BLaER1 treated with 17β-estradiol and CSF1 and Interleukin-3, amounts not matched to agents 10 nM and 100 nM (cell line): ENCODE data around the gene LATS2.
A peak's percentile ranks its signal among the peaks of the same experiment; 100 is the strongest.
"Not testable (repeated sequence)": the region's sequence is repeated elsewhere in the genome, so short reads cannot be mapped to it uniquely, and the experiment has no call there.

Experiments used
- H3K27ac ChIP-seq, 11 experiments: shearing (Covaris generic); formaldehyde crosslinking; 2 replicates each; pipeline ENCODE4 v1.8.1; 2022
- H3K27me3 ChIP-seq, 11 experiments: shearing (Covaris generic); formaldehyde crosslinking; 2 replicates each; pipeline ENCODE4 v1.8.1; 2022
- H3K36me3 ChIP-seq, 11 experiments: shearing (Covaris generic); formaldehyde crosslinking; 2 replicates each; pipeline ENCODE4 v1.8.1; 2022
- H3K4me1 ChIP-seq, 10 experiments: shearing (Covaris generic); formaldehyde crosslinking; 2 replicates each; pipeline ENCODE4 v1.8.1; 2022
- H3K4me2 ChIP-seq, 11 experiments: shearing (Covaris generic); formaldehyde crosslinking; 2 replicates each; pipeline ENCODE4 v1.8.1; 2022
- H3K4me3 ChIP-seq, 10 experiments: shearing (Covaris generic); formaldehyde crosslinking; 2 replicates each; pipeline ENCODE4 v1.8.1; 2022
- H3K9ac ChIP-seq, 11 experiments: shearing (Covaris generic); formaldehyde crosslinking; 2 replicates each; pipeline ENCODE4 v1.8.1; 2022
- H3K9me3 ChIP-seq, 11 experiments: shearing (Covaris generic); formaldehyde crosslinking; replicated peaks in 1 of 11; 2 replicates each; pipeline ENCODE4 v1.8.1; 2022
- H4K20me1 ChIP-seq, 11 experiments: shearing (Covaris generic); formaldehyde crosslinking; 2 replicates each; pipeline ENCODE4 v1.8.1; 2022
- Cebpa-rat ChIP-seq, 11 experiments: shearing (Covaris generic); IDR thresholded peaks; 2 replicates each; pipeline ENCODE4 v1.8.1; 2022

Gene LATS2

GRCh38 chr13:21055016-21055415, 6.4 kb downstream of the LATS2 start:
- Histone ChIP-seq H3K4me1 (peaks cover 67 to 98% (median 77%) of the 10 kb centered on the region in 10 experiments), H3K9me3 (no peaks in the 10 kb centered on the region), H3K4me3 (no peak overlapping the region), H3K9ac (no peak overlapping the region), H3K27ac (no peak overlapping the region), H3K36me3 (peaks cover 0 to 81% (median 12%) of the 10 kb centered on the region in 11 experiments; a peak in 10 of 22 replicates), H3K27me3 (peaks cover 0 to 7% (median 5%) of the 10 kb centered on the region in 11 experiments; a peak in 12 of 22 replicates), H3K4me2 (peak overlapping the region in 10 of 11 experiments; percentile 32 to 99 (median 67); a peak in 18 of 22 replicates), H4K20me1 (peaks cover 81 to 100% (median 96%) of the 10 kb centered on the region in 11 experiments)
- no peak for TF ChIP-seq Cebpa-rat (IDR thresholded peaks at IDR 0.05)

GRCh38 chr13:21054313-21054712, 7.1 kb downstream of the LATS2 start:
- peak overlapping the region in 8 of 11 experiments; percentile 10 to 98 (median 26); a peak in 9 of 22 replicates for H3K4me2 ChIP-seq
- peaks cover 67 to 98% (median 74%) of the 10 kb centered on the region in 10 experiments for H3K4me1 ChIP-seq
- H3K27me3 ChIP-seq: peaks cover 0 to under 1% (median 0%) of the 10 kb centered on the region in 11 experiments; a peak in 1 of 22 replicates
- no peak for TF ChIP-seq Cebpa-rat (IDR thresholded peaks at IDR 0.05)
- peaks cover 81 to 100% (median 96%) of the 10 kb centered on the region in 11 experiments for H4K20me1 ChIP-seq
- H3K36me3 ChIP-seq: peaks cover 0 to 80% (median 12%) of the 10 kb centered on the region in 11 experiments; a peak in 11 of 22 replicates
- H3K9ac ChIP-seq: no peak overlapping the region
- H3K27ac ChIP-seq: no peak overlapping the region
- no peak overlapping the region for H3K4me3 ChIP-seq
- no peaks in the 10 kb centered on the region for H3K9me3 ChIP-seq

- Histone ChIP-seq H3K4me2 (peak overlapping the region in 10 of 11 experiments; percentile 3 to 98 (median 34); a peak in 13 of 22 replicates), H3K4me3 (no peak overlapping the region), H3K9me3 (no peaks in the 10 kb centered on the region), H3K4me1 (peaks cover 60 to 99% (median 72%) of the 10 kb centered on the region in 10 experiments), H3K36me3 (peaks cover 0 to 90% (median 13%) of the 10 kb centered on the region in 11 experiments; a peak in 12 of 22 replicates), H4K20me1 (peaks cover 88 to 100% (median 99%) of the 10 kb centered on the region in 11 experiments), H3K27ac (no peak overlapping the region), H3K9ac (no peak overlapping the region), H3K27me3 (no peaks in the 10 kb centered on the region)
- no peak for TF ChIP-seq Cebpa-rat (IDR thresholded peaks at IDR 0.05)
Measured at GRCh38 chr13:21053231-21053630, 8.2 kb downstream of the LATS2 start.

GRCh38 chr13:21051675-21052074, 9.7 kb downstream of the LATS2 start:
- peak overlapping the region in 1 of 11 experiments; percentile 14; a peak in 1 of 22 replicates for H3K9ac ChIP-seq
- peaks cover 84 to 100% (median 100%) of the 10 kb centered on the region in 11 experiments for H4K20me1 ChIP-seq
- H3K4me1 ChIP-seq: peaks cover 72 to 100% (median 83%) of the 10 kb centered on the region in 10 experiments
- peaks cover 0 to 94% (median 21%) of the 10 kb centered on the region in 11 experiments; a peak in 12 of 22 replicates for H3K36me3 ChIP-seq
- no peaks in the 10 kb centered on the region for H3K27me3 ChIP-seq
- H3K27ac ChIP-seq: no peak overlapping the region
- H3K9me3 ChIP-seq: no peaks in the 10 kb centered on the region
- H3K4me3 ChIP-seq: no peak overlapping the region
- no peak for TF ChIP-seq Cebpa-rat (IDR thresholded peaks at IDR 0.05)
- H3K4me2 ChIP-seq: peak overlapping the region in 10 of 11 experiments; percentile 33 to 98 (median 69); a peak in 15 of 22 replicates

- peaks cover 78 to 100% (median 98%) of the 10 kb centered on the region in 11 experiments for H4K20me1 ChIP-seq
- peaks cover 72 to 100% (median 83%) of the 10 kb centered on the region in 10 experiments for H3K4me1 ChIP-seq
- peak overlapping the region; percentile 33 to 98 (median 68) for H3K4me2 ChIP-seq
- no peaks in the 10 kb centered on the region for H3K9me3 ChIP-seq
- H3K27ac ChIP-seq: peak overlapping the region in 2 of 11 experiments; percentile 15 to 28; a peak in 1 of 22 replicates
- H3K9ac ChIP-seq: no peak overlapping the region
- no peak overlapping the region for H3K4me3 ChIP-seq
- TF ChIP-seq Cebpa-rat (IDR thresholded peaks at IDR 0.05): no peak
- H3K36me3 ChIP-seq: peaks cover 3 to 94% (median 24%) of the 10 kb centered on the region in 11 experiments; a peak in 19 of 22 replicates
- no peaks in the 10 kb centered on the region for H3K27me3 ChIP-seq
Measured at GRCh38 chr13:21050288-21051197, 10.8 kb downstream of the LATS2 start.

- Histone ChIP-seq H4K20me1 (peaks cover 75 to 100% (median 96%) of the 10 kb centered on the region in 11 experiments), H3K4me2 (peak overlapping the region in 3 of 11 experiments; percentile 32 to 98 (median 70); a peak in 6 of 22 replicates)
- H3K9ac ChIP-seq: not testable (repeated sequence)
Measured at GRCh38 chr13:21049731-21050130, 11.7 kb downstream of the LATS2 start.

GRCh38 chr13:21048901-21049698, 12.3 kb downstream of the LATS2 start:
- Histone ChIP-seq H3K9ac (no peak overlapping the region), H3K36me3 (peaks cover 7 to 98% (median 27%) of the 10 kb centered on the region in 11 experiments; a peak in 19 of 22 replicates), H3K4me1 (peaks cover 74 to 100% (median 87%) of the 10 kb centered on the region in 10 experiments), H3K4me2 (peak overlapping the region in 4 of 11 experiments; percentile 6 to 98 (median 51); a peak in 3 of 22 replicates), H3K27me3 (no peaks in the 10 kb centered on the region), H3K27ac (no peak overlapping the region), H3K9me3 (no peaks in the 10 kb centered on the region), H3K4me3 (no peak overlapping the region), H4K20me1 (peaks cover 68 to 100% (median 96%) of the 10 kb centered on the region in 11 experiments)
- no peak for TF ChIP-seq Cebpa-rat (IDR thresholded peaks at IDR 0.05)

More at GRCh38 chr13:21049731-21050130, 11.7 kb downstream of the LATS2 start:
- H3K36me3 ChIP-seq: peaks cover 7 to 98% (median 27%) of the 10 kb centered on the region in 11 experiments; a peak in 19 of 22 replicates
- H3K9me3 ChIP-seq, H3K4me3 ChIP-seq, H3K27me3 ChIP-seq, H3K27ac ChIP-seq: not testable (repeated sequence)
- peaks cover 72 to 100% (median 86%) of the 10 kb centered on the region in 10 experiments for H3K4me1 ChIP-seq

- peak overlapping the region in 1 of 11 experiments; percentile 4; a peak in 1 of 22 replicates for H3K9ac ChIP-seq
- no peaks in the 10 kb centered on the region for H3K9me3 ChIP-seq
- no peaks in the 10 kb centered on the region for H3K27me3 ChIP-seq
- no peak overlapping the region for H3K27ac ChIP-seq
- no peak for TF ChIP-seq Cebpa-rat (IDR thresholded peaks at IDR 0.05)
- H3K4me1 ChIP-seq: peaks cover 76 to 100% (median 89%) of the 10 kb centered on the region in 10 experiments
- H3K36me3 ChIP-seq: peaks cover 7 to 98% (median 30%) of the 10 kb centered on the region in 11 experiments; a peak in 20 of 22 replicates
- H3K4me3 ChIP-seq: no peak overlapping the region
- peak overlapping the region in 8 of 11 experiments; percentile 1 to 89 (median 68); a peak in 11 of 22 replicates for H3K4me2 ChIP-seq
- H4K20me1 ChIP-seq: peaks cover 57 to 100% (median 89%) of the 10 kb centered on the region in 11 experiments
Measured at GRCh38 chr13:21047591-21048282, 13.6 kb downstream of the LATS2 start.
